DOHH2 (cell line): ENCODE measurements around the gene DRC3.

Source experiments
- EZH2phosphoT487 ChIP-seq: fragments of 200-600 bp; sonication (generic); IDR thresholded peaks from 2 replicates; pipeline ENCODE4 v1.6.1; 2017; ENCODE audit warnings: borderline replicate concordance, mild to moderate bottlenecking, antibody characterized with exemption, low read length, moderate library complexity, mixed read lengths
- TF ChIP-seq, protein P1 (sequence below): fragments of 200-600 bp; sonication (generic); IDR thresholded peaks from one replicate; pipeline ENCODE4 v1.5.1; 2014; ENCODE audit warnings: antibody characterized with exemption, mild to moderate bottlenecking, low read depth, low read length; ENCODE audit not compliant: poor library complexity, severe bottlenecking

DNA sequence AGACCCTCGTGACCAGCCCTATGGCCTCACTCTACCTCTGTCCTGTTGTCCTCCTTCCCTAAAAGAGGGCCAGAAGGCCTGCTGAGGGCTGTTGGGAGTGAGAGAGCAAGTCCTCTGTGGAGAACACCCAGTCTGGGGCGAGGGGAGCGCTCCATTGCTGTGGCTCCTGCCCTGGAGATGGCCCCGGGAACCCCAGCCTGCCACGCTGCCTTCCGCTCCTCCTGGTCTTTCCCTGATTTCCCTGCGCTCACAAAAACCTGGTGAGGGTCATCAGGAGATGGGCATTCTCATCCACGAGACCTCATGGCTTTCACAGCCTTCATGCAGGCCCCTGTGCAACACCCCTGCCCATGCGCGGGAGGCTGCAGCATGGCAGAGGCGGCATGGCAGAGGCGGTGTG lies 21.2 kb downstream of the DRC3 start:
- TF ChIP-seq, protein P1, sequence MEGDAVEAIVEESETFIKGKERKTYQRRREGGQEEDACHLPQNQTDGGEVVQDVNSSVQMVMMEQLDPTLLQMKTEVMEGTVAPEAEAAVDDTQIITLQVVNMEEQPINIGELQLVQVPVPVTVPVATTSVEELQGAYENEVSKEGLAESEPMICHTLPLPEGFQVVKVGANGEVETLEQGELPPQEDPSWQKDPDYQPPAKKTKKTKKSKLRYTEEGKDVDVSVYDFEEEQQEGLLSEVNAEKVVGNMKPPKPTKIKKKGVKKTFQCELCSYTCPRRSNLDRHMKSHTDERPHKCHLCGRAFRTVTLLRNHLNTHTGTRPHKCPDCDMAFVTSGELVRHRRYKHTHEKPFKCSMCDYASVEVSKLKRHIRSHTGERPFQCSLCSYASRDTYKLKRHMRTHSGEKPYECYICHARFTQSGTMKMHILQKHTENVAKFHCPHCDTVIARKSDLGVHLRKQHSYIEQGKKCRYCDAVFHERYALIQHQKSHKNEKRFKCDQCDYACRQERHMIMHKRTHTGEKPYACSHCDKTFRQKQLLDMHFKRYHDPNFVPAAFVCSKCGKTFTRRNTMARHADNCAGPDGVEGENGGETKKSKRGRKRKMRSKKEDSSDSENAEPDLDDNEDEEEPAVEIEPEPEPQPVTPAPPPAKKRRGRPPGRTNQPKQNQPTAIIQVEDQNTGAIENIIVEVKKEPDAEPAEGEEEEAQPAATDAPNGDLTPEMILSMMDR, result no peak
- no peak for TF ChIP-seq EZH2phosphoT487
